ENCODE measurements around the gene REEP2.
A peak's percentile ranks its signal among the peaks of the same experiment; 100 is the strongest.

Gene REEP2

GRCh38 chr5:138449501-138450239, 10.8 kb downstream of the REEP2 start:
- peak overlapping the region; percentile 7; the same call in 1 of the 2 replicates for H3K27ac ChIP-seq
- peak; percentile 96 for TF ChIP-seq CTCF (conservative IDR thresholded peaks at IDR 0.05)
- TF ChIP-seq ZFX (IDR thresholded peaks at IDR 0.05), result no peak

GRCh38 chr5:138450971-138451370, 12.1 kb downstream of the REEP2 start:
- no peak for TF ChIP-seq ZFX (IDR thresholded peaks at IDR 0.05)
- TF ChIP-seq CTCF (conservative IDR thresholded peaks at IDR 0.05), result no peak
- no peak overlapping the region for H3K27ac ChIP-seq

DNA sequence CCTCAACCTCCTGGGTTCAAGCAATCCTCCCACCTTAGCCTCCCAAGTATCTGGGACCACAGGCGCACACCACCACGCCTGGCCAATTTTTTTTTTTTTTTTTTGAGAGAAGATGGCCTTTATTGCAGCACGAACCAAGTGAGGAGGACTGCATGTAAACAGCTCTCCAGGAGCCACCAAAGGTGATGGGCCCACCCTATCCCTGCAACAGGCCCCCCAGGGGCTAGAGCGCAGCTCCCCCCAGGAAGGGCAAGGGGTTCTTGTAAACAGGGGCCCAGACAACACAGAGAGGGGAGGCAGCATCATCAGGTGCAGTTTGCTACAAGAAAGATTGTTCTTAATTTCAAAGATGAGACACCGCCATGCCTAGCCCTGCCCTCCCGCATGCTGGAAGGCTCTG, 13.9 kb downstream of the REEP2 start:
- TF ChIP-seq CTCF (conservative IDR thresholded peaks at IDR 0.05) (no peak), ZFX (IDR thresholded peaks at IDR 0.05) (no peak)
- H3K27ac ChIP-seq, result no peak overlapping the region

DNA sequence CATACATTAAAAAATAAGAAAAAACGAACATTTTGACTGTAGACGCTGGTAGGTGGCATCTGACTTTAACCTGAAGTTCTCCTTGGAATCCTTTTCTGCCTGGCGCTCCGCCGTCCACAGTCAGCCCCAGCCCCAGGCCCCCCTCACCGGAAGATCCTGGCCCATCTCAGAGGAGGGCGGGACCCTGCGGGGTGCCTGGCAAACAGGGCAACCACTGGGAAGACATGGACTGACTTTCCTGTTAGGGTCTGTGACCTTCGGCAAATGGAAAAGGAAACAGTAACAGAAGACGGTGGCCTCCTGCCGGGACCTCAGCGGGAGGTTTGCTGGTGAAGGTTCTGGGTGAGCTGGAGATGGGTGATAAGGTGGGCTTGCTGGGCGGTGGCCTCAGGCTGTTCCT, 14.7 kb downstream of the REEP2 start:
- no peak overlapping the region for H3K27ac ChIP-seq
- no peak for TF ChIP-seq CTCF (conservative IDR thresholded peaks at IDR 0.05)
- TF ChIP-seq ZFX (IDR thresholded peaks at IDR 0.05), result no peak

GRCh38 chr5:138454121-138454520, 15.3 kb downstream of the REEP2 start:
- TF ChIP-seq ZFX (IDR thresholded peaks at IDR 0.05) (no peak), CTCF (conservative IDR thresholded peaks at IDR 0.05) (no peak)
- H3K27ac ChIP-seq, result no peak overlapping the region

- TF ChIP-seq ZFX (IDR thresholded peaks at IDR 0.05) (no peak), CTCF (conservative IDR thresholded peaks at IDR 0.05) (no peak)
- H3K27ac ChIP-seq, result no peak overlapping the region
Measured at GRCh38 chr5:138455232-138455930, 16.5 kb downstream of the REEP2 start.

- TF ChIP-seq ZFX (IDR thresholded peaks at IDR 0.05), result no peak
- TF ChIP-seq CTCF (conservative IDR thresholded peaks at IDR 0.05), result no peak
- H3K27ac ChIP-seq, result no peak overlapping the region
Measured at GRCh38 chr5:138457531-138458275, 18.8 kb downstream of the REEP2 start.
